Peyer's patch (tissue), 4 donors: Measurements from ENCODE around the gene AGTPBP1.

Experiments used
- POLR2A ChIP-seq, 2 donors: fragments of 450-650 bp; IDR thresholded peaks; one replicate each; pipeline ENCODE4 v1.5.1; 2017; ENCODE audit warnings: antibody characterized with exemption in 2 of 2, mild to moderate bottlenecking in 2 of 2, moderate library complexity in 2 of 2
- TF ChIP-seq, protein P1 (sequence below), 6 experiments: fragments of 450-650 bp in 4 of 6; fragments of 200-600 bp in 2 of 6; sonication (generic) in 1 of 6; IDR thresholded peaks; one replicate each; pipeline ENCODE4 v1.5.1; 2017 to 2019; ENCODE audit warnings: antibody characterized with exemption in 6 of 6, mild to moderate bottlenecking in 3 of 6, moderate library complexity in 1 of 6

DNA sequence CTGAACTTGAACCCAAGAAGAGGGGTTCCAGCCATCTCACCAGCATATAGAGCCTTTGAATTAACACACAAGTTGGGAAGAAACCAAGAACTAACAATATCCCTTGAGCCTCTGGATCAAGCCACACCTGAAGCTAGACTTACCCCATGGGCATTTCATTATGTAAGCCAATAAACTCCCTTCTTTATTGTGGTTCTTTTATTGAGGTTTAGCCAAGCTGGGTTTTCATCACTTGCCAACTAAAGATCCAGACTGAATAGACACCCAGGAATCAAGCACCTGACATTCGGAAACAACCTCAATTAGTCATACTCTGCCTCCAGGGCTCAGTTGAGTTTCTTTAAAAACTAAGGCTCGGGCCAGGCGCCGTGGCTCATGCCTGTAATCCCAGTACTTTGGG, 226.7 kb downstream of the AGTPBP1 start:
- TF ChIP-seq, protein P1, sequence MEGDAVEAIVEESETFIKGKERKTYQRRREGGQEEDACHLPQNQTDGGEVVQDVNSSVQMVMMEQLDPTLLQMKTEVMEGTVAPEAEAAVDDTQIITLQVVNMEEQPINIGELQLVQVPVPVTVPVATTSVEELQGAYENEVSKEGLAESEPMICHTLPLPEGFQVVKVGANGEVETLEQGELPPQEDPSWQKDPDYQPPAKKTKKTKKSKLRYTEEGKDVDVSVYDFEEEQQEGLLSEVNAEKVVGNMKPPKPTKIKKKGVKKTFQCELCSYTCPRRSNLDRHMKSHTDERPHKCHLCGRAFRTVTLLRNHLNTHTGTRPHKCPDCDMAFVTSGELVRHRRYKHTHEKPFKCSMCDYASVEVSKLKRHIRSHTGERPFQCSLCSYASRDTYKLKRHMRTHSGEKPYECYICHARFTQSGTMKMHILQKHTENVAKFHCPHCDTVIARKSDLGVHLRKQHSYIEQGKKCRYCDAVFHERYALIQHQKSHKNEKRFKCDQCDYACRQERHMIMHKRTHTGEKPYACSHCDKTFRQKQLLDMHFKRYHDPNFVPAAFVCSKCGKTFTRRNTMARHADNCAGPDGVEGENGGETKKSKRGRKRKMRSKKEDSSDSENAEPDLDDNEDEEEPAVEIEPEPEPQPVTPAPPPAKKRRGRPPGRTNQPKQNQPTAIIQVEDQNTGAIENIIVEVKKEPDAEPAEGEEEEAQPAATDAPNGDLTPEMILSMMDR (IDR thresholded peaks at IDR 0.05), result no peak
- TF ChIP-seq POLR2A (IDR thresholded peaks at IDR 0.05), result no peak
